Coronary artery (tissue), 2 donors: Measurements from ENCODE around the gene MAMLD1.

Experiments used
- DNase-seq: peaks from one replicate; pipeline ENCODE4 v3.0.0-alpha.2; 2017; ENCODE audit warnings: low spot score
- H3K27ac ChIP-seq, 2 donors: fragments of 200-600 bp; sonication (generic); one replicate each; pipeline ENCODE4 v1.5.1; 2016 to 2019
- H3K4me3 ChIP-seq: fragments of 200-600 bp; sonication (generic); 2 replicates; pipeline ENCODE4 v1.5.1; 2016; ENCODE audit warnings: mild to moderate bottlenecking, moderate library complexity
- CTCF ChIP-seq: fragments of 200-600 bp; sonication (generic); IDR thresholded peaks from one replicate; pipeline ENCODE4 v1.5.1; 2019; ENCODE audit warnings: antibody characterized with exemption

MAMLD1 gene

GRCh38 chrX:150446151-150446550, 83.0 kb downstream of the MAMLD1 start:
- Histone ChIP-seq H3K27ac (no peak overlapping the region), H3K4me3 (no peak overlapping the region)
- DNase-seq, result no peak
- TF ChIP-seq CTCF, result no peak

GRCh38 chrX:150446995-150447394, 83.9 kb downstream of the MAMLD1 start:
- no peak for DNase-seq
- TF ChIP-seq CTCF, result no peak
- Histone ChIP-seq H3K4me3 (no peak overlapping the region), H3K27ac (no peak overlapping the region)

GRCh38 chrX:150449313-150449712, 86.2 kb downstream of the MAMLD1 start:
- DNase-seq, result no peak
- TF ChIP-seq CTCF, result no peak
- no peak overlapping the region for H3K4me3 ChIP-seq
- no peak overlapping the region for H3K27ac ChIP-seq

- no peak for TF ChIP-seq CTCF
- Histone ChIP-seq H3K4me3 (no peak overlapping the region), H3K27ac (no peak overlapping the region)
- DNase-seq, result no peak
Measured at GRCh38 chrX:150450519-150451177, 87.5 kb downstream of the MAMLD1 start.

- Histone ChIP-seq H3K4me3 (no peak overlapping the region), H3K27ac (no peak overlapping the region)
- no peak for TF ChIP-seq CTCF
- DNase-seq, result no peak
Measured at GRCh38 chrX:150451953-150452352, 88.8 kb downstream of the MAMLD1 start.

- Histone ChIP-seq H3K4me3 (no peak overlapping the region), H3K27ac (no peak overlapping the region)
- no peak for TF ChIP-seq CTCF
- DNase-seq, result no peak
Measured at GRCh38 chrX:150454083-150454482, 91.0 kb downstream of the MAMLD1 start.

- DNase-seq, result no peak
- Histone ChIP-seq H3K27ac (no peak overlapping the region), H3K4me3 (no peak overlapping the region)
- TF ChIP-seq CTCF, result no peak
Measured at GRCh38 chrX:150454508-150455214, 91.5 kb downstream of the MAMLD1 start.
